ENCODE results near the gene RNASE1. TPM values are rescaled to one million over a fixed set of nuclear protein-coding genes. Genes with fewer than 3 reads are reported as not detected.
A peak's percentile ranks its signal among the peaks of the same experiment; 100 is the strongest.

Gene RNASE1
- total and polyA plus RNA-seq, 9 of the 15 experiments (the other 6 are each of a cell fraction or from before 2014, with no cell fraction given): 6.4 to 33.3 (median 13.9) TPM

DNA sequence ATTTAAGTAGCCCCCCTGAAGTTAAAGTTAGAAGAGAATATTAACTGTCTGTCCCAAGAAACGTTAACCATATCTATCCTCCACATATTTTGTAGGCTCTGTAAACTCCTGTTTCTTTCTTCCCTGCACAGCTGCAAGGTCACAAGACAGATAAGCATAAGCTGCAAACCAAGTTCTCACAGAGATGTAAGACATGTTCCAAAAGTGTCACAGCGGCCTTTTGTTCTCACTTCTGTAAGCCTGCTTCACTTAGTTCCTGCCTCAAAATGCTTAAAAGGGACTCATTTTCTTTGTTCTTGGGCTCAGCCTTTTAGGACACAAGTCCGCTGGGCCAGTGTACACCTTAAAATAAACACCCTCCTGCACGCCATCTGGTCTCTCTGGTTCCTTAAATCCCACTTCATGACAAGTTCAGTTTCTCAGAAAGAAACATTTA lies 3.2 kb downstream of the RNASE1 start (continued):
- TF ChIP-seq, protein P1, sequence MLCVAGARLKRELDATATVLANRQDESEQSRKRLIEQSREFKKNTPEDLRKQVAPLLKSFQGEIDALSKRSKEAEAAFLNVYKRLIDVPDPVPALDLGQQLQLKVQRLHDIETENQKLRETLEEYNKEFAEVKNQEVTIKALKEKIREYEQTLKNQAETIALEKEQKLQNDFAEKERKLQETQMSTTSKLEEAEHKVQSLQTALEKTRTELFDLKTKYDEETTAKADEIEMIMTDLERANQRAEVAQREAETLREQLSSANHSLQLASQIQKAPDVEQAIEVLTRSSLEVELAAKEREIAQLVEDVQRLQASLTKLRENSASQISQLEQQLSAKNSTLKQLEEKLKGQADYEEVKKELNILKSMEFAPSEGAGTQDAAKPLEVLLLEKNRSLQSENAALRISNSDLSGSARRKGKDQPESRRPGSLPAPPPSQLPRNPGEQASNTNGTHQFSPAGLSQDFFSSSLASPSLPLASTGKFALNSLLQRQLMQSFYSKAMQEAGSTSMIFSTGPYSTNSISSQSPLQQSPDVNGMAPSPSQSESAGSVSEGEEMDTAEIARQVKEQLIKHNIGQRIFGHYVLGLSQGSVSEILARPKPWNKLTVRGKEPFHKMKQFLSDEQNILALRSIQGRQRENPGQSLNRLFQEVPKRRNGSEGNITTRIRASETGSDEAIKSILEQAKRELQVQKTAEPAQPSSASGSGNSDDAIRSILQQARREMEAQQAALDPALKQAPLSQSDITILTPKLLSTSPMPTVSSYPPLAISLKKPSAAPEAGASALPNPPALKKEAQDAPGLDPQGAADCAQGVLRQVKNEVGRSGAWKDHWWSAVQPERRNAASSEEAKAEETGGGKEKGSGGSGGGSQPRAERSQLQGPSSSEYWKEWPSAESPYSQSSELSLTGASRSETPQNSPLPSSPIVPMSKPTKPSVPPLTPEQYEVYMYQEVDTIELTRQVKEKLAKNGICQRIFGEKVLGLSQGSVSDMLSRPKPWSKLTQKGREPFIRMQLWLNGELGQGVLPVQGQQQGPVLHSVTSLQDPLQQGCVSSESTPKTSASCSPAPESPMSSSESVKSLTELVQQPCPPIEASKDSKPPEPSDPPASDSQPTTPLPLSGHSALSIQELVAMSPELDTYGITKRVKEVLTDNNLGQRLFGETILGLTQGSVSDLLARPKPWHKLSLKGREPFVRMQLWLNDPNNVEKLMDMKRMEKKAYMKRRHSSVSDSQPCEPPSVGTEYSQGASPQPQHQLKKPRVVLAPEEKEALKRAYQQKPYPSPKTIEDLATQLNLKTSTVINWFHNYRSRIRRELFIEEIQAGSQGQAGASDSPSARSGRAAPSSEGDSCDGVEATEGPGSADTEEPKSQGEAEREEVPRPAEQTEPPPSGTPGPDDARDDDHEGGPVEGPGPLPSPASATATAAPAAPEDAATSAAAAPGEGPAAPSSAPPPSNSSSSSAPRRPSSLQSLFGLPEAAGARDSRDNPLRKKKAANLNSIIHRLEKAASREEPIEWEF (CRISPR knock-in tag; IDR thresholded peaks at IDR 0.05): no peak
- TF ChIP-seq SMARCA4 (IDR thresholded peaks at IDR 0.05): peak; percentile 61
- no peak for TF ChIP-seq ZNF408 (CRISPR knock-in tag; IDR thresholded peaks at IDR 0.05; ENCODE audit: low read depth)
- TF ChIP-seq ETS2 (tag; IDR thresholded peaks at IDR 0.05; ENCODE audit: borderline replicate concordance, poor library complexity, severe bottlenecking): no peak
- TF ChIP-seq, protein P2, sequence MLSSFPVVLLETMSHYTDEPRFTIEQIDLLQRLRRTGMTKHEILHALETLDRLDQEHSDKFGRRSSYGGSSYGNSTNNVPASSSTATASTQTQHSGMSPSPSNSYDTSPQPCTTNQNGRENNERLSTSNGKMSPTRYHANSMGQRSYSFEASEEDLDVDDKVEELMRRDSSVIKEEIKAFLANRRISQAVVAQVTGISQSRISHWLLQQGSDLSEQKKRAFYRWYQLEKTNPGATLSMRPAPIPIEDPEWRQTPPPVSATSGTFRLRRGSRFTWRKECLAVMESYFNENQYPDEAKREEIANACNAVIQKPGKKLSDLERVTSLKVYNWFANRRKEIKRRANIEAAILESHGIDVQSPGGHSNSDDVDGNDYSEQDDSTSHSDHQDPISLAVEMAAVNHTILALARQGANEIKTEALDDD (IDR thresholded peaks at IDR 0.05): peak; percentile 43; the same call in 1 of the 2 replicates
- peak; percentile 60 for TF ChIP-seq ESRRA (IDR thresholded peaks at IDR 0.05; ENCODE audit: borderline replicate concordance, low read depth)
- no peak for TF ChIP-seq PTTG1 (tag; IDR thresholded peaks at IDR 0.05; ENCODE audit: low read depth)
- no peak for TF ChIP-seq KDM2B (CRISPR knock-in tag; IDR thresholded peaks at IDR 0.05)
- peak; percentile 75 for TF ChIP-seq TEAD4 (IDR thresholded peaks at IDR 0.05; ENCODE audit: low read length)
- no peak for TF ChIP-seq TEAD4 (CRISPR knock-in tag; IDR thresholded peaks at IDR 0.05; ENCODE audit: borderline replicate concordance)
- TF ChIP-seq HNRNPUL1 (IDR thresholded peaks at IDR 0.05; ENCODE audit: low read length): no peak
- peak; percentile 84 for TF ChIP-seq NCOR1 (IDR thresholded peaks at IDR 0.05)
- no peak for TF ChIP-seq BRD9 (IDR thresholded peaks at IDR 0.05; ENCODE audit: low read depth, partially characterized antibody)
- TF ChIP-seq, protein P3, sequence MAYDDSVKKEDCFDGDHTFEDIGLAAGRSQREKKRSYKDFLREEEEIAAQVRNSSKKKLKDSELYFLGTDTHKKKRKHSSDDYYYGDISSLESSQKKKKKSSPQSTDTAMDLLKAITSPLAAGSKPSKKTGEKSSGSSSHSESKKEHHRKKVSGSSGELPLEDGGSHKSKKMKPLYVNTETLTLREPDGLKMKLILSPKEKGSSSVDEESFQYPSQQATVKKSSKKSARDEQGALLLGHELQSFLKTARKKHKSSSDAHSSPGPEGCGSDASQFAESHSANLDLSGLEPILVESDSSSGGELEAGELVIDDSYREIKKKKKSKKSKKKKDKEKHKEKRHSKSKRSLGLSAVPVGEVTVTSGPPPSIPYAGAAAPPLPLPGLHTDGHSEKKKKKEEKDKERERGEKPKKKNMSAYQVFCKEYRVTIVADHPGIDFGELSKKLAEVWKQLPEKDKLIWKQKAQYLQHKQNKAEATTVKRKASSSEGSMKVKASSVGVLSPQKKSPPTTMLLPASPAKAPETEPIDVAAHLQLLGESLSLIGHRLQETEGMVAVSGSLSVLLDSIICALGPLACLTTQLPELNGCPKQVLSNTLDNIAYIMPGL (CRISPR knock-in tag; IDR thresholded peaks at IDR 0.05): no peak
- peak in 1 of 2 experiments; percentile 17; a peak in 1 of 4 replicates for TF ChIP-seq TRIM24 (IDR thresholded peaks at IDR 0.05)
- TF ChIP-seq CEBPB (tag; IDR thresholded peaks at IDR 0.05): no peak
- no peak for TF ChIP-seq CXXC5 (CRISPR knock-in tag; IDR thresholded peaks at IDR 0.05)
- TF ChIP-seq ZNF311 (CRISPR knock-in tag; IDR thresholded peaks at IDR 0.05): no peak
- TF ChIP-seq ADNP (tag; IDR thresholded peaks at IDR 0.05): no peak
- TF ChIP-seq NCOA1 (IDR thresholded peaks at IDR 0.05; ENCODE audit: low read depth): peak; percentile 31; the same call in 1 of the 2 replicates
- no peak for TF ChIP-seq NR2C2 (CRISPR knock-in tag; IDR thresholded peaks at IDR 0.05)
- TF ChIP-seq NR2C2 (tag; IDR thresholded peaks at IDR 0.05): peak; percentile 39; the same call in 1 of the 2 replicates
- peak; percentile 65; the same call in 1 of the 2 replicates for TF ChIP-seq PML (IDR thresholded peaks at IDR 0.05; ENCODE audit: low read length)
- TF ChIP-seq HDAC3 (IDR thresholded peaks at IDR 0.05; ENCODE audit: borderline replicate concordance, partially characterized antibody): peak; percentile 39
- TF ChIP-seq RNF2 (IDR thresholded peaks at IDR 0.05): peak; percentile 63; the same call in 1 of the 2 replicates

Data from K562 (cell line).